ENCODE measurements around the gene OLA1.

DNA sequence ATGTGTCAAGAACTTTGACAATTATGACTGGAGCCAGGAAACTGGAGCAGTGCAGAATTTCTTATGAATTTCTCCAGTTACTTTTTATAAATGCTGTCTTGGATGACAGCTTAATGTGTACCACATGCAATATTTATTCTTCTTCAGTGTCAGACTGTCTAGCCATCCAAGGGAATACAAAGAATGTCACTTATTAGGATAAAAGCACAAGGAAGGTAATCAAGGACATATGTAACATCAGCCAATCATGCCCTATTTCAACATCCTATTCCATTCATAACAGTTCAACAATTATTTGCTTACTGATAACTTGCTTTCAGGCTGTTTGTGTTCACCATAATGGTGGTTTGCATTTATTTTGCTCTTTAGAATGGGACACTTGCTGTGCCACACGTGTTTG lies 139.8 kb downstream of the OLA1 start:
- TF ChIP-seq, protein P1, sequence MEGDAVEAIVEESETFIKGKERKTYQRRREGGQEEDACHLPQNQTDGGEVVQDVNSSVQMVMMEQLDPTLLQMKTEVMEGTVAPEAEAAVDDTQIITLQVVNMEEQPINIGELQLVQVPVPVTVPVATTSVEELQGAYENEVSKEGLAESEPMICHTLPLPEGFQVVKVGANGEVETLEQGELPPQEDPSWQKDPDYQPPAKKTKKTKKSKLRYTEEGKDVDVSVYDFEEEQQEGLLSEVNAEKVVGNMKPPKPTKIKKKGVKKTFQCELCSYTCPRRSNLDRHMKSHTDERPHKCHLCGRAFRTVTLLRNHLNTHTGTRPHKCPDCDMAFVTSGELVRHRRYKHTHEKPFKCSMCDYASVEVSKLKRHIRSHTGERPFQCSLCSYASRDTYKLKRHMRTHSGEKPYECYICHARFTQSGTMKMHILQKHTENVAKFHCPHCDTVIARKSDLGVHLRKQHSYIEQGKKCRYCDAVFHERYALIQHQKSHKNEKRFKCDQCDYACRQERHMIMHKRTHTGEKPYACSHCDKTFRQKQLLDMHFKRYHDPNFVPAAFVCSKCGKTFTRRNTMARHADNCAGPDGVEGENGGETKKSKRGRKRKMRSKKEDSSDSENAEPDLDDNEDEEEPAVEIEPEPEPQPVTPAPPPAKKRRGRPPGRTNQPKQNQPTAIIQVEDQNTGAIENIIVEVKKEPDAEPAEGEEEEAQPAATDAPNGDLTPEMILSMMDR (IDR thresholded peaks at IDR 0.05), result no peak
- TF ChIP-seq EP300 (IDR thresholded peaks at IDR 0.05) (no peak), POLR2A (IDR thresholded peaks at IDR 0.05) (no peak), POLR2AphosphoS5 (IDR thresholded peaks at IDR 0.05) (no peak)

Measured in sigmoid colon (tissue), 4 donors.